Karpas-422 (cell line): ENCODE data around the gene KCNJ10. TPM values are rescaled to one million over a fixed set of nuclear protein-coding genes. Genes with fewer than 3 reads are reported as not detected.

Experiments used
- DNase-seq: peaks from one replicate; pipeline ENCODE4 v3.0.0-alpha.2; 2015
- H2AFZ ChIP-seq: fragments of 200-600 bp; sonication (generic); 2 replicates; pipeline ENCODE4 v1.6.1; 2014; ENCODE audit warnings: antibody characterized with exemption, low read length, mixed read lengths
- H3K27ac ChIP-seq: fragments of 200-600 bp; sonication (generic); 2 replicates; pipeline ENCODE4 v1.5.1; 2014; ENCODE audit warnings: mild to moderate bottlenecking, low read length, moderate library complexity
- H3K27me3 ChIP-seq: fragments of 200-600 bp; sonication (generic); 2 replicates; pipeline ENCODE4 v1.6.1; 2014; ENCODE audit warnings: low read length, mixed read lengths
- H3K36me3 ChIP-seq: fragments of 200-600 bp; sonication (generic); 2 replicates; pipeline ENCODE4 v1.6.1; 2014; ENCODE audit warnings: low read length, mixed read lengths; ENCODE audit not compliant: insufficient read depth
- H3K4me1 ChIP-seq: fragments of 200-600 bp; sonication (generic); 2 replicates; pipeline ENCODE4 v1.6.1; 2014; ENCODE audit warnings: mild to moderate bottlenecking, low read length, mixed read lengths
- H3K4me2 ChIP-seq: fragments of 200-600 bp; sonication (generic); 2 replicates; pipeline ENCODE4 v1.6.1; 2014; ENCODE audit warnings: low read length, low read depth, mild to moderate bottlenecking; ENCODE audit not compliant: poor library complexity, severe bottlenecking
- H3K4me3 ChIP-seq: fragments of 200-600 bp; sonication (generic); 2 replicates; pipeline ENCODE4 v1.5.1; 2014; ENCODE audit warnings: mild to moderate bottlenecking, antibody characterized with exemption, low read length, mixed read lengths
- H3K79me2 ChIP-seq: fragments of 200-600 bp; sonication (generic); 2 replicates; pipeline ENCODE4 v1.6.1; 2014; ENCODE audit warnings: mild to moderate bottlenecking, low read length, mixed read lengths
- H3K9ac ChIP-seq: fragments of 200-600 bp; sonication (generic); 2 replicates; pipeline ENCODE4 v1.6.0; 2014; ENCODE audit warnings: low read length
- H3K9me2 ChIP-seq: fragments of 200-600 bp; sonication (generic), shearing (Covaris generic); replicated peaks from 2 replicates; pipeline ENCODE4 v1.6.0; 2014; ENCODE audit warnings: mild to moderate bottlenecking, low read length, moderate library complexity; ENCODE audit not compliant: insufficient read depth
- H3K9me3 ChIP-seq: fragments of 300-700, 200-600 bp; sonication (generic); 2 replicates; pipeline ENCODE4 v1.6.1; 2014; ENCODE audit warnings: low read length, mixed read lengths
- H4K20me1 ChIP-seq: fragments of 200-600 bp; sonication (generic); 2 replicates; pipeline ENCODE4 v1.6.1; 2014; ENCODE audit warnings: mild to moderate bottlenecking, antibody characterized with exemption, low read length, low read depth; ENCODE audit not compliant: insufficient read depth
- total RNA-seq: library from RNA; depleted of rRNA; stranded (reverse); fragments of >200 nt; shearing (Covaris generic); gene quantifications from 2 replicates; pipeline ENCODE4 v1.2.3, GENCODE V29; 2014; ENCODE audit warnings: low replicate concordance

The KCNJ10 gene
- total RNA-seq, 1 experiment from 2014 or later: not detected

GRCh38 chr1:159970932-159971342 is 99.0 kb downstream of the KCNJ10 start:
- H3K9me3 ChIP-seq: no peaks in the 10 kb centered on the region
- H3K36me3 ChIP-seq: no peaks in the 10 kb centered on the region
- H3K27me3 ChIP-seq: no peaks in the 10 kb centered on the region

GRCh38 chr1:159968901-159969300 is 101.1 kb downstream of the KCNJ10 start:
- no peaks in the 10 kb centered on the region for H3K79me2 ChIP-seq
- no peaks in the 10 kb centered on the region for H3K4me1 ChIP-seq
- H3K9ac ChIP-seq: no peak overlapping the region
- H3K36me3 ChIP-seq: no peaks in the 10 kb centered on the region
- no peak overlapping the region for H2AFZ ChIP-seq
- H4K20me1 ChIP-seq: no peaks in the 10 kb centered on the region
- H3K9me3 ChIP-seq: no peaks in the 10 kb centered on the region
- H3K27ac ChIP-seq: no peak overlapping the region
- no peak overlapping the region for H3K4me2 ChIP-seq
- H3K27me3 ChIP-seq: no peaks in the 10 kb centered on the region
- H3K9me2 ChIP-seq: no peaks in the 10 kb centered on the region
- H3K4me3 ChIP-seq: no peak overlapping the region
- DNase-seq: no peak

More at GRCh38 chr1:159970932-159971342, 99.0 kb downstream of the KCNJ10 start:
- Histone ChIP-seq H2AFZ (no peak overlapping the region), H3K9ac (no peak overlapping the region), H3K4me1 (no peaks in the 10 kb centered on the region), H3K27ac (no peak overlapping the region), H3K9me2 (no peaks in the 10 kb centered on the region), H4K20me1 (no peaks in the 10 kb centered on the region), H3K4me2 (no peak overlapping the region), H3K79me2 (no peaks in the 10 kb centered on the region), H3K4me3 (no peak overlapping the region)
- DNase-seq: no peak

GRCh38 chr1:159965263-159965662 is 104.7 kb downstream of the KCNJ10 start:
- Histone ChIP-seq H3K4me2 (no peak overlapping the region), H3K9me2 (no peaks in the 10 kb centered on the region), H2AFZ (no peak overlapping the region), H3K9ac (no peak overlapping the region), H3K36me3 (no peaks in the 10 kb centered on the region), H3K27me3 (0 out of 2 replicates have a peak, but pooled peaks cover 5% of the 10 kb centered on the region), H4K20me1 (no peaks in the 10 kb centered on the region), H3K4me1 (no peaks in the 10 kb centered on the region), H3K27ac (no peak overlapping the region), H3K79me2 (no peaks in the 10 kb centered on the region), H3K9me3 (no peaks in the 10 kb centered on the region), H3K4me3 (no peak overlapping the region)
- no peak for DNase-seq

DNA sequence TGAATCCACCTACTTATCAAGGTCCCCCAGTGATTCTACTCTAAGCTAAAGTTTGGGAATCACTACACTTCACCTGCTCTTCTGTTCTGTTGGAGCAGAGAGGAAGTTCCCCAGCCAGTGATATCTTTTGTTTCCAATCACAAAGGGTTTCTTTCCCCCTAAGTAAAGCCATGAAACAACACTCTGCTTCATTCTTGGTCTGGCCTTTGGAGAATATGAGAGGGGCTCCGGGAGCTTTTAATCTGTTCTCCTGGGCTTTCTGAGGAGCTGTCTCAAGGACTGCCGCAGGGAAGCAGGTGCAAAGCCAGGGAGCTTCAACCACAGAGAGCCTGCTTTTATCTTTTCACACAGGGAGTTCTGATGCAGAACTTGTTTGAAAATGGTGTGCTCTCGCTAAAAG is 105.8 kb downstream of the KCNJ10 start:
- H3K4me3 ChIP-seq: no peak overlapping the region
- H3K4me2 ChIP-seq: no peak overlapping the region
- no peaks in the 10 kb centered on the region for H3K9me3 ChIP-seq
- H3K27me3 ChIP-seq: 0 out of 2 replicates have a peak, but pooled peaks cover 5% of the 10 kb centered on the region
- no peak overlapping the region for H3K9ac ChIP-seq
- no peaks in the 10 kb centered on the region for H4K20me1 ChIP-seq
- DNase-seq: no peak
- no peaks in the 10 kb centered on the region for H3K36me3 ChIP-seq
- no peaks in the 10 kb centered on the region for H3K4me1 ChIP-seq
- no peak overlapping the region for H3K27ac ChIP-seq
- no peaks in the 10 kb centered on the region for H3K79me2 ChIP-seq
- no peaks in the 10 kb centered on the region for H3K9me2 ChIP-seq
- no peak overlapping the region for H2AFZ ChIP-seq

- no peak overlapping the region for H3K4me2 ChIP-seq
Measured at GRCh38 chr1:159962176-159962575, 107.8 kb downstream of the KCNJ10 start.

DNA sequence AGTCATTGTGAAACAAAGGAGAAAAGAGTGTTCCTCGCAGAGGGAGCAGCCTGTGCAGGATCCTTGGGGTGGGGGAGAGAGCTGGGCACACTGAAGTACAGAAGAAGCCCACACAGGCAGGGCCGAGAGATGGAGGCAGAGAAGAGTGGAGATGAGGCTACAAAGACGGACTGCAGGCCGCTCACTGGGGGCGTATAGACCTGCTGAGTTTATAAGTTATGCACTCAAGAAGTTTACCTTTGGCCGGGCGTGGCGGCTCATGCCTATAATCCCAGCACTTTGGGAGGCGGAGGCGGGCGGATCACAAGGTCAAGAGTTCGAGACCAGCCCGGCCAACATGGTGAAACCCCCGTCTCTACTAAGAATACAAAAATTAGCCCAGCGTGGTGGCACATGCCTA is 108.3 kb downstream of the KCNJ10 start:
- Histone ChIP-seq H4K20me1 (no peaks in the 10 kb centered on the region), H3K4me3 (no peak overlapping the region), H3K9me3 (no peaks in the 10 kb centered on the region), H3K9me2 (no peaks in the 10 kb centered on the region), H3K9ac (no peak overlapping the region), H3K4me1 (no peaks in the 10 kb centered on the region), H3K36me3 (no peaks in the 10 kb centered on the region), H2AFZ (no peak overlapping the region), H3K27me3 (0 out of 2 replicates have a peak, but pooled peaks cover 5% of the 10 kb centered on the region), H3K27ac (no peak overlapping the region), H3K4me2 (no peak overlapping the region), H3K79me2 (no peaks in the 10 kb centered on the region)
- DNase-seq: no peak

More at GRCh38 chr1:159962176-159962575, 107.8 kb downstream of the KCNJ10 start:
- no peak overlapping the region for H3K27ac ChIP-seq
- no peak overlapping the region for H3K4me3 ChIP-seq
- H3K9me3 ChIP-seq: no peaks in the 10 kb centered on the region
- no peak overlapping the region for H2AFZ ChIP-seq
- no peak overlapping the region for H3K9ac ChIP-seq
- 0 out of 2 replicates have a peak, but pooled peaks cover 5% of the 10 kb centered on the region for H3K27me3 ChIP-seq
- H4K20me1 ChIP-seq: no peaks in the 10 kb centered on the region
- no peak for DNase-seq
- H3K36me3 ChIP-seq: no peaks in the 10 kb centered on the region
- H3K9me2 ChIP-seq: no peaks in the 10 kb centered on the region
- H3K79me2 ChIP-seq: no peaks in the 10 kb centered on the region
- no peaks in the 10 kb centered on the region for H3K4me1 ChIP-seq

DNA sequence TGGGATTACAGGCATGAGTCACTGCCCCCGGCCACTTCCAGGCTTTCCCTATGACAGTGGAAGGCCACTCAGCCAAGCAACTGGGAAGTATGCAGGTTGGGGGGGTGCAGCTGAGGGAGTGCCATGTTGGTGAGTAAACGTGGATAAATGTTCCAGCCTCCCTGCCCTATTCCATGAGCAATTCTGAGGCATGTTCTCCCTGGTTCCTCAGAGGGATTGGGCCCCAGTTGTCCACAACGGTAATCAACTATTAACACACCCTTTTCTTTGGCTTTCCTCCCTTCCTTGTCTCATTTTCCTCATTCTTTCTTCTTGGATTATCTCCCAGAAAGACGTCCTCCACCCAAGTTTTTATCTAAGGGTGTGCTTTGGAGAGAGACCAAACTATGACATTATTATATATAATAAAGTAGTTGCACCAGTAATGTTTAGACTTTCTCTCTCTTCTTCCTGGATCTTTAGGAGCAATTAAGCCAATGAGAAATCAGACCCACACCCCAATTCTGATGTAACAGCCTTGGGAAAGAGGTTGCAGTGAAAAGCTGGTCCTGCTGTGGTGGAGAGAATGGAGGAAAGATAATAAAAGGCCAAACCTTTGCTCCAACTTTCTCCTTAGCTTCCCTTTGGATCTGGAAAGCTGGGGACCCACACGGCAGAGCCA is 109.1 kb downstream of the KCNJ10 start:
- H4K20me1 ChIP-seq: no peaks in the 10 kb centered on the region
- 0 out of 2 replicates have a peak, but pooled peaks cover 5% of the 10 kb centered on the region for H3K27me3 ChIP-seq
- H3K36me3 ChIP-seq: no peaks in the 10 kb centered on the region
- no peak overlapping the region for H3K4me2 ChIP-seq
- H3K9me3 ChIP-seq: no peaks in the 10 kb centered on the region
- H3K27ac ChIP-seq: no peak overlapping the region
- H3K4me3 ChIP-seq: no peak overlapping the region
- H2AFZ ChIP-seq: no peak overlapping the region
- no peak overlapping the region for H3K9ac ChIP-seq
- H3K9me2 ChIP-seq: no peaks in the 10 kb centered on the region
- no peak for DNase-seq
- no peaks in the 10 kb centered on the region for H3K79me2 ChIP-seq
- no peaks in the 10 kb centered on the region for H3K4me1 ChIP-seq

GRCh38 chr1:159959451-159959850 is 110.5 kb downstream of the KCNJ10 start:
- no peaks in the 10 kb centered on the region for H4K20me1 ChIP-seq
- H3K9me3 ChIP-seq: no peaks in the 10 kb centered on the region
- no peaks in the 10 kb centered on the region for H3K79me2 ChIP-seq
- H3K4me2 ChIP-seq: no peak overlapping the region
- no peaks in the 10 kb centered on the region for H3K9me2 ChIP-seq
- no peak overlapping the region for H3K9ac ChIP-seq
- no peak overlapping the region for H3K27ac ChIP-seq
- no peaks in the 10 kb centered on the region for H3K36me3 ChIP-seq
- H3K4me3 ChIP-seq: no peak overlapping the region
- no peak for DNase-seq
- H2AFZ ChIP-seq: no peak overlapping the region
- 0 out of 2 replicates have a peak, but pooled peaks cover 5% of the 10 kb centered on the region for H3K27me3 ChIP-seq
- H3K4me1 ChIP-seq: no peaks in the 10 kb centered on the region
